Fibroblast of the aortic adventitia (primary cell): ENCODE measurements around the gene ENPP3. TPM values are rescaled to one million over a fixed set of nuclear protein-coding genes. Genes with fewer than 3 reads are reported as not detected.
A peak's percentile ranks its signal among the peaks of the same experiment; 100 is the strongest.

ENCODE experiments used
- DNase-seq: peaks from one replicate; pipeline ENCODE4 v3.0.0-alpha.2; 2010; ENCODE audit warnings: low read depth
- H3K4me3 ChIP-seq: 2 replicates; pipeline ENCODE4 v1.5.1; 2011; ENCODE audit warnings: low read depth, mild to moderate bottlenecking, control low read depth, low read length, moderate library complexity
- CTCF ChIP-seq: IDR thresholded peaks from 2 replicates; pipeline ENCODE4 v1.5.1; 2011; ENCODE audit warnings: mild to moderate bottlenecking, low read length, control low read depth, inconsistent platforms; ENCODE audit not compliant: insufficient read depth
- total RNA-seq: library from RNA; depleted of rRNA; stranded (reverse); fragments of >200 nt; gene quantifications from 2 replicates; pipeline ENCODE4 v1.2.3, GENCODE V29; 2012; ENCODE audit warnings: low replicate concordance

ENPP3 gene
- total RNA-seq, 1 donor = not detected

- H3K4me3 ChIP-seq = no peak overlapping the region
- DNase-seq = peak; percentile 66
- TF ChIP-seq CTCF = no peak
These were observed 34.3 kb upstream of the ENPP3 start for GRCh38 chr6:131602781-131603312.

GRCh38 chr6:131613296-131613925 is 23.7 kb upstream of the ENPP3 start:
- H3K4me3 ChIP-seq = no peak overlapping the region
- TF ChIP-seq CTCF = no peak
- no peak for DNase-seq

- H3K4me3 ChIP-seq = no peak overlapping the region
- no peak for DNase-seq
- no peak for TF ChIP-seq CTCF
These were observed 21.8 kb upstream of the ENPP3 start for GRCh38 chr6:131615275-131615674.

GRCh38 chr6:131627724-131628682 is 9.1 kb upstream of the ENPP3 start, which contains the start of gene MED23:
TSS of gene MED23 (minus strand) at chr6:131628242. CDS start at chr6:131628049, 193 bp downstream.
- peak within 1 kb of the TSS; percentile 78 for H3K4me3 ChIP-seq
- peak; percentile 96 for TF ChIP-seq CTCF
- DNase-seq = peak; percentile 93

- no peak for DNase-seq
- TF ChIP-seq CTCF = no peak
- no peak overlapping the region for H3K4me3 ChIP-seq
These were observed 8.4 kb upstream of the ENPP3 start for GRCh38 chr6:131628726-131629125.

- no peak overlapping the region for H3K4me3 ChIP-seq
- DNase-seq = no peak
- no peak for TF ChIP-seq CTCF
These were observed 7.5 kb upstream of the ENPP3 start for GRCh38 chr6:131629651-131630050.
